ENCODE results near the gene CTSW. TPM values are rescaled to one million over a fixed set of nuclear protein-coding genes. Genes with fewer than 3 reads are reported as not detected.

CTSW gene
- polyA plus RNA-seq, 4 donors, result 0.92 to 1.4 (median 1.1) TPM

GRCh38 chr11:65919573-65920371 lies 40.1 kb downstream of the CTSW start:
- no peak for DNase-seq (ENCODE audit: low read depth in 4 of 4, low spot score in 3 of 4)

GRCh38 chr11:65920372-65920802 lies 40.8 kb downstream of the CTSW start:
- no peak for DNase-seq (ENCODE audit: low read depth in 4 of 4, low spot score in 3 of 4)

DNA sequence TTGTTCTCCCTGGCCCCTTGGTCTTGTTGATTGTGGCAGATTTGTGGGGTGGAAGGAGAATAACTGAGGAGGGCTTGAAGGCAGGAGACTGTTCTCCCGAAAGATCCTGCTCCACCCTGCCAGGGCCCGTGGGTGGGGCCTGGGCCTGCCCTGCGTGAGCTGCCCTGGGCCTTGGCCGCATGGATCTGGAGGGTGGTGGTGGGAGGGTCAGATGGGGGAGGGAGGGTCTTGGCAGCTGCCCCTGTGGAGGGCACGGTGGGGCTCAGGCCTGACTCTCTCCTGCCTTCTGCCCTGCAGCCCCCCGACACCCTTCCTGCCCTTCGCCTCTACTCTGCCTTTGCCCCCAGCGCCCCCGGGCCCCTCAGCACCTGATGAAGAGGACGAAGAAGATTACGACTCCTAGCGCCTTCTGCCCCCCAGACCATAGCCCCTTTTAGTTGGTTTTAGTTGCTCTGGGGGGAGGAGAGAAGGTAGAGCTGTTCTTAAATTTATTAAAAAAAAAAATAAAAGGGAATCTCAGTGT lies 41.5 kb downstream of the CTSW start:
- DNase-seq (ENCODE audit: low read depth in 4 of 4, low spot score in 3 of 4), result no peak

GRCh38 chr11:65921876-65922275 lies 42.2 kb downstream of the CTSW start:
- DNase-seq (ENCODE audit: low read depth in 4 of 4, low spot score in 3 of 4), result no peak

DNA sequence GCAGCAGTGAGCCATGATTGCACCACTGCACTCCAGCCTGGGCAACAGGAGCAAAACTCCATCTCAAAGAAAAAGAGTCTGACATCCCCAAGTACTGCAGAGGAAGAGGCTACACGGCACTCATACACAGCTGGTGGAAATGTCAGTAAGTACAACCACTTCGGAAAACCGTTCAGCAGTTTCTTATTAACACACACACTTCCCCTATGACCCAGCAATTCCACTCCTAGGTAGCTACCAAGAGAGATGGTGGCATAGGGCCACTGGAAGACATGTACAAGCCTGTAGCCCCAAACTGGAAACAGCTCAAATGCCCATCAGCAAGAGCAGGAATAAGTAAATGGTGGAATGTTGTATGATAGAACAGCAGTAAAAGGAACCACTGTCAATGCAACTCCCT lies 42.9 kb downstream of the CTSW start:
- DNase-seq (ENCODE audit: low read depth in 4 of 4, low spot score in 3 of 4), result no peak

DNA sequence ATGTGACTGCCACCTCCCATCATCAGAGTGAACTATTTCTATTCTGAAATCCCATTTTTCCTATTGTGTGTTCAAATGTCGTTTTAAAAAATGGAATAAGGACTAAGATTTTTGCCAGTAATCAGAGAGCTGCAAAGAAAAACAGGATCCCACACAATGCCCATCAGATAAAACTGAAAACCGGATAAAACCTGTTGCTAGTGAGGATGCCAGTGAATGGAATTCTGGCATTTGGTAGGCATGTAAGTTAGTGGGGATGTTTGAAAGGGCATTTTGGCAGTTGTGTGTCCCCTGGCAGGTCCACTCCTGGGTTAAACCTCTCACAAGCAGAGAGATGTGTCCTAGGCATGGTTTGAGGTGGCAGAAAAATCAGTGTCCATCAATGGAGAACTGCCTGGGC lies 45.8 kb downstream of the CTSW start:
- no peak for DNase-seq (ENCODE audit: low read depth in 4 of 4, low spot score in 3 of 4)

- DNase-seq (ENCODE audit: low read depth in 4 of 4, low spot score in 3 of 4), result no peak
Measured at GRCh38 chr11:65927904-65928397, 48.3 kb downstream of the CTSW start.

DNA sequence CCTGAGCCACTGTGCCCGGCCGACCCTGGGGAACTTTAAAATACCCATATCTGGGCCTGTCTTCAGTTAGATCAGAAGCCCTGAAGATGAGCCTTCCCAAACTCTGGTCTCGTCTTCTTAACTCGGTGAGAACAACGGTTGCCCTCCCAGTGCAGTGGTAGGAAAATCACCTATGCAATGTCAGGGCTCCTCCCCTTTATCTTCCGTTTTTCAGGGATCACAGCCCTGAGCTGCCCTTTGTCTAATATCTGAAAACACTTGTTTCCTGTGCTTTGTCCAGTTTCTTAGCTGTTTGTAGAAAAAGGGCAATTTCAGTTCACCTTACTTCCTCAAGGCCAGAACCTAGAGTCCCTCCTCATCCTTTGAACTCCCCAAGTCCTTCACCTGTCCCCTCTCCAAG lies 49.0 kb downstream of the CTSW start:
- DNase-seq (ENCODE audit: low read depth in 4 of 4, low spot score in 3 of 4), result no peak

DNA sequence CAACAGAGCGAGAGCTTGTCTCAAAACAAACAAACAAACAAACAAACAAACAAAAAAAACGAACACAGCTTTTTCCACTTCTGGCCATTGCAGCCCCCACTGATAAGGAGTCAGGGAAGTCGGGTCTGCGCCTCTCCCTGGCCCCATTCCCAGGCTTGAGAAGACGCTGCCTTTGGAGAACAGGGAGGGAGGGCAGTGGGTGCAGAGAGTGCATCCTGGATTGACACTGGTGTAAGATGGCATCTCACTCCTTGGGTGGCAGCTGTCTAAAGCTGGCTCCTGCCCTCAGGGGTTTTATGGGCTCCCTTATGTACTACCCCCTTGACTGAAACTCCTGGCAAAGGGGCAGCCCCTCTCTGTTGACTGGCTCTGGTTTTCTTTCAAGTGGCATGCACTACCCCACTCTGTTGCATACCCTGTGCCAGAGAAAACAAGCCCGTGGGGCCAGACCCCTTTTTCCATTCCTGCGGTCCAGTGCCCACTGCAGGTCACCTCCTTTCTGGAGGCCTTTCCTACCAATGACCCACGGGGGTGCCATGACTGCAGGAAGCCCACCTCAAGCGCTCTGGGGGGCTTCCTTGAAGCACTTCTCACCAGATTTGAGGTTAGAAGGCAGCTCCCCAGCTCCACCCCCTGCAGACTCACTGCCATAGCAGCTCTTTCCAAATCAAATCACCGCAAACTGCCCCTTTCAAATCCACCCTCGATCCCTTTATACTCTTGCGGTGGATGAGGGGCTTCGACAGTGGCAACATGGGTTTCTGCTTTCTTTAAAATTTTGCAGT lies 52.3 kb downstream of the CTSW start:
- DNase-seq (ENCODE audit: low read depth in 4 of 4, low spot score in 3 of 4), result no peak

DNA sequence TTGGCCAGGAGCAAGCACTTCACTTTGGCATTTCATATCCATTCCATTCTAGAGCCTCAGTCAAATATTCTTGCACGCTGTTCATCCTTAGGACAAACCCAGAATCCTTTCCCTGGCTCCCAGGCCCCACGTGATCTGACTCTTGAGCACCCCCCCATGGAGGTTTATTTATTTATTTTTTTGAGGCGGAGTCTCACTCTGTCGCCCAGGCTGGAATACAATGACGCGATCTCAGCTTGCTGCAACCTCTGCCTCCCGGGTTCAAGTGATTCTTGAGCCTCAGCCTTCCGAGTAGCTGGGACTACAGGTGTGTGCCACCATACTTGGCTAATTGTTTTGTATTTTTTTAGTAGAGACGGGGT lies 52.9 kb downstream of the CTSW start:
- no peak for DNase-seq (ENCODE audit: low read depth in 4 of 4, low spot score in 3 of 4)

Other genes starting within 250 kb of the CTSW start
- gene SIPA1, start 241.7 kb upstream of the CTSW start, polyA plus RNA-seq (ENCODE audit: insufficient read length in 4 of 4), result 10 to 100 TPM; 20.5 to 46.5 (median 34.1) TPM
- 10 to 100 TPM; 50.0 to 62.9 (median 58.8) TPM for gene RELA, start 216.9 kb upstream of the CTSW start, polyA plus RNA-seq (ENCODE audit: insufficient read length in 4 of 4)
- gene KAT5, start 167.6 kb upstream of the CTSW start, polyA plus RNA-seq (ENCODE audit: insufficient read length in 4 of 4), result 10 to 100 TPM; 47.9 to 80.4 (median 65.7) TPM
- 10 to 100 TPM; 32.0 to 59.4 (median 36.5) TPM for gene RNASEH2C, start 159.0 kb upstream of the CTSW start, polyA plus RNA-seq (ENCODE audit: insufficient read length in 4 of 4)
- 1 to 10 TPM; 2.7 to 9.7 (median 6.0) TPM for gene AP5B1, start 98.9 kb upstream of the CTSW start, polyA plus RNA-seq (ENCODE audit: insufficient read length in 4 of 4)
- gene OVOL1, start 92.8 kb upstream of the CTSW start, polyA plus RNA-seq (ENCODE audit: insufficient read length in 4 of 4), result 10 to 100 TPM in 2 of 4 donors, 1 to 10 TPM in 1, under 1 TPM in 1; 0.23 to 15.9 (median 9.9) TPM
- gene SNX32, start 45.9 kb upstream of the CTSW start, polyA plus RNA-seq (ENCODE audit: insufficient read length in 4 of 4), result 1 to 10 TPM; 2.0 to 4.1 (median 2.9) TPM
- gene CFL1, start 21.7 kb upstream of the CTSW start, polyA plus RNA-seq (ENCODE audit: insufficient read length in 4 of 4), result 100 to 1,000 TPM; 672 to 810 (median 730) TPM
- gene MUS81, start 19.4 kb upstream of the CTSW start, polyA plus RNA-seq (ENCODE audit: insufficient read length in 4 of 4), result 10 to 100 TPM; 40.5 to 64.2 (median 48.2) TPM
- gene EFEMP2, start 7.0 kb upstream of the CTSW start, polyA plus RNA-seq (ENCODE audit: insufficient read length in 4 of 4), result 100 to 1,000 TPM; 102 to 212 (median 121) TPM
- 10 to 100 TPM; 65.4 to 95.5 (median 90.1) TPM for gene FIBP, start 8.6 kb downstream of the CTSW start, polyA plus RNA-seq (ENCODE audit: insufficient read length in 4 of 4)
- gene CCDC85B, start 10.8 kb downstream of the CTSW start, polyA plus RNA-seq (ENCODE audit: insufficient read length in 4 of 4), result 10 to 100 TPM in 2 of 4 donors, 1 to 10 TPM in 2; 4.8 to 15.0 (median 9.7) TPM
- under 1 TPM in 2 of 4 donors, not detected in 2; 0.23 to 0.30 TPM for gene FOSL1, start 20.6 kb downstream of the CTSW start, polyA plus RNA-seq (ENCODE audit: insufficient read length in 4 of 4)
- 10 to 100 TPM; 36.8 to 50.2 (median 38.8) TPM for gene C11orf68, start 39.2 kb downstream of the CTSW start, polyA plus RNA-seq (ENCODE audit: insufficient read length in 4 of 4)
- gene DRAP1, start 39.6 kb downstream of the CTSW start, polyA plus RNA-seq (ENCODE audit: insufficient read length in 4 of 4), result 100 to 1,000 TPM in 1 of 4 donors, 10 to 100 TPM in 3; 73.8 to 106 (median 81.9) TPM
- not detected for gene TSGA10IP, start 65.6 kb downstream of the CTSW start, polyA plus RNA-seq (ENCODE audit: insufficient read length in 4 of 4)
- 10 to 100 TPM; 41.9 to 57.8 (median 47.7) TPM for gene SART1, start 81.9 kb downstream of the CTSW start, polyA plus RNA-seq (ENCODE audit: insufficient read length in 4 of 4)
- 10 to 100 TPM; 18.6 to 31.6 (median 27.8) TPM for gene EIF1AD, start 122.3 kb downstream of the CTSW start, polyA plus RNA-seq (ENCODE audit: insufficient read length in 4 of 4)
- 100 to 1,000 TPM; 256 to 283 (median 266) TPM for gene BANF1, start 122.7 kb downstream of the CTSW start, polyA plus RNA-seq (ENCODE audit: insufficient read length in 4 of 4)
- gene CST6, start 132.2 kb downstream of the CTSW start, polyA plus RNA-seq (ENCODE audit: insufficient read length in 4 of 4), result not detected
- not detected for gene CATSPER1, start 146.6 kb downstream of the CTSW start, polyA plus RNA-seq (ENCODE audit: insufficient read length in 4 of 4)
- gene GAL3ST3, start 169.3 kb downstream of the CTSW start, polyA plus RNA-seq (ENCODE audit: insufficient read length in 4 of 4), result 1 to 10 TPM; 3.5 to 7.1 (median 4.3) TPM
- gene SF3B2, start 172.5 kb downstream of the CTSW start, polyA plus RNA-seq (ENCODE audit: insufficient read length in 4 of 4), result 100 to 1,000 TPM; 185 to 261 (median 236) TPM
- 10 to 100 TPM; 43.6 to 60.4 (median 49.3) TPM for gene PACS1, start 190.4 kb downstream of the CTSW start, polyA plus RNA-seq (ENCODE audit: insufficient read length in 4 of 4)